IgD-negative memory B cell (primary cell): ENCODE data around the gene FSHR. TPM values are rescaled to one million over a fixed set of nuclear protein-coding genes. Genes with fewer than 3 reads are reported as not detected.
A peak's percentile ranks its signal among the peaks of the same experiment; 100 is the strongest.

ENCODE experiments used
- H3K27ac Mint-ChIP-seq, 3 donors: one replicate each; pipeline ENCODE4 v1.8.0; 2020 to 2022; ENCODE audit warnings: mild to moderate bottlenecking in 3 of 3, mixed read lengths in 3 of 3, moderate library complexity in 1 of 3
- H3K27me3 Mint-ChIP-seq: one replicate; pipeline ENCODE4 v1.8.0; 2021; ENCODE audit warnings: mixed read lengths
- H3K36me3 Mint-ChIP-seq: one replicate; pipeline ENCODE4 v1.8.0; 2020; ENCODE audit warnings: mild to moderate bottlenecking, mixed read lengths
- H3K4me1 Mint-ChIP-seq, 3 donors: one replicate each; pipeline ENCODE4 v1.8.0; 2020 to 2022; ENCODE audit warnings: mixed read lengths in 3 of 3, mild to moderate bottlenecking in 1 of 3
- H3K4me3 Mint-ChIP-seq, 4 donors: one replicate each; pipeline ENCODE4 v1.8.0; 2020 to 2022; ENCODE audit warnings: mild to moderate bottlenecking in 4 of 4, mixed read lengths in 4 of 4, moderate library complexity in 3 of 4
- H3K9me3 Mint-ChIP-seq, 3 donors: one replicate each; pipeline ENCODE4 v1.8.0; 2020 to 2021; ENCODE audit warnings: mixed read lengths in 3 of 3, mild to moderate bottlenecking in 1 of 3
- polyA plus RNA-seq: library from polyadenylated mRNA; unstranded; fragments of 300-500 nt; fragmentation: Illumina TruSeq; gene quantifications from one replicate; pipeline ENCODE4 v1.2.3, GENCODE V29; 2021

The FSHR gene
- polyA plus RNA-seq, 1 donor from 2014 or later, result not detected

DNA sequence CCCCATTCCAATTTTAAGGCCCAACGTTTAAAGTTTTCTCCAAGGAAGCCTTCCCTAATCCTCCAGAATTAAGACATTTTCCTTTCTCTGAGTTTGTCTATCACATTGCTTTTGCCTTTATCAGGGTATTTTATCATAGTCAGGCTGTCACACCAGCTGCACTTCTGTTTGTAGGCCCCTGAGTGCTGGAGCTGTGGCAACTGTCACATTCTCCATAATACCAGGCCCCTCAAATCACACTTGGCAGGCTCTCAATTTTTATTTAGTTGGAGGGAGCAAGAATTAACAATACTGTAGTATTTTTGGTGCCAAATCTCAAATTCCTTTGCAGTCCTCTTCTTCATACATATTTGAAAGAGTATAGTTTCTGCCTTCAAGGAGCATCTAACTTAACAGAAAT, 122.2 kb downstream of the FSHR start:
- Mint-ChIP-seq H3K9me3 (peaks cover 0 to 2% (median 0%) of the 10 kb centered on the region in 3 donors), H3K27me3 (no peaks in the 10 kb centered on the region), H3K36me3 (no peaks in the 10 kb centered on the region), H3K27ac (no peak overlapping the region), H3K4me1 (no peaks in the 10 kb centered on the region), H3K4me3 (no peak overlapping the region)

DNA sequence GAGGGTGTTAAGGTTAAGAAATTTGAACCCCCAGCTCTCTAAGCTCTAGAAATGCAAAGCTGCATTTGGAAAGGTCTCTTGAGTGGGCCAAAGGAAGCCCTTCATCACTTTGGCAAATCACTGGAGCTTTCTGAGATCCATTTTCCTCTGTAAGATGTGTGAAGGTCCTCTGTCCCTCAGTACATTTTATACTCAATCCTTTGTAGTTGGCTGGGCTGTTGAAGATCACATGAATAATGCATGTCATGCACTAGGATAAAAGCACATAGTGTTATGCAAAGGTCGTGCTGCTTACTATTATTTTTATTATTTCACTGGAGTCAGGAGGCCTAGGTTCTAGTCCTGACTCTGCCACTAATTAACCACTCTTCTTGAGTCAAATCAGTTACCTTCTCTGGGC, 124.9 kb downstream of the FSHR start:
- Mint-ChIP-seq H3K36me3 (no peaks in the 10 kb centered on the region), H3K9me3 (peaks cover 0 to 2% (median 0%) of the 10 kb centered on the region in 3 donors), H3K4me3 (no peak overlapping the region), H3K27ac (no peak overlapping the region), H3K27me3 (no peaks in the 10 kb centered on the region), H3K4me1 (no peaks in the 10 kb centered on the region)

DNA sequence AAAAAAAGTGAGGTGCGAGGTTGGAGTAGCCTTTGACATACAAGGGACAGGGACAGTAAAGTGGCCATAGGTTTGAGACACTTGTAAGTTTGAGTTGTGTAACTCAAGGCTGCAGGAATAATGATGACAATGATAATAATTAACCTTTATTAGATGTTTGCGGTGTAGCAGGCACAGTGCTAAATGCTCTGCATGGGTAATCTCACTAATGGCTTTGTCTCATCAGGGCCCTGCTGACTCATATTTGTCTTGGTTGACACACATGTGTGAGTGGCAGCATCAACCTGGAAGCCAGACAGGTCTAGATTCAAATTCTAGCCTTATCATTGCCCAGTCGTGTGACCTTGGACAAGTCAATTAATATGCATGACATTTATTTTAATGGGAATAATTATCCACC, 126.2 kb downstream of the FSHR start:
- Mint-ChIP-seq H3K36me3 (no peaks in the 10 kb centered on the region), H3K9me3 (peaks cover 0 to 2% (median 0%) of the 10 kb centered on the region in 3 donors), H3K4me1 (no peaks in the 10 kb centered on the region), H3K27ac (no peak overlapping the region), H3K4me3 (no peak overlapping the region), H3K27me3 (peaks cover under 1% of the 10 kb centered on the region)

DNA sequence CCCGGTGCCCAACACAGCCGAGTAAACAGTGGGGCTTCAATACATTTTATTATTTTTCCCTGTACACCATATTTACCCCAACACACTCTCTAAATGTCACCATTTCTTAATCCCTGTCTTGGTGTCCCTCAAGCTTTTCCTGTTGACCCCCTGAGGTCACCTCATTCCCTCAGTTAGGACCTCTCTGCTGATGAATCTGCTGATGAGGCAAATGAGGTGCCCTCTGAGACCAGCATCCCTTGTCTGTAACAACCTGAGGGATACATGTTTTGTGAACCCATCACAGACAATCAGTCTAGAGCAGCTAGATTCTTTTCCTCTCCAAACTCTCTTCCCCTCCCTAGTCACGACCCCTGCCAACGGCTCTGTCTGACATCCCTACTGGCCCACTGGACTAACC, 127.6 kb downstream of the FSHR start:
- no peak overlapping the region for H3K27ac Mint-ChIP-seq
- H3K4me3 Mint-ChIP-seq, result no peak overlapping the region
- peaks cover 0 to 2% (median 0%) of the 10 kb centered on the region in 3 donors for H3K9me3 Mint-ChIP-seq
- no peaks in the 10 kb centered on the region for H3K4me1 Mint-ChIP-seq
- H3K27me3 Mint-ChIP-seq, result peaks cover 1% of the 10 kb centered on the region
- no peaks in the 10 kb centered on the region for H3K36me3 Mint-ChIP-seq

DNA sequence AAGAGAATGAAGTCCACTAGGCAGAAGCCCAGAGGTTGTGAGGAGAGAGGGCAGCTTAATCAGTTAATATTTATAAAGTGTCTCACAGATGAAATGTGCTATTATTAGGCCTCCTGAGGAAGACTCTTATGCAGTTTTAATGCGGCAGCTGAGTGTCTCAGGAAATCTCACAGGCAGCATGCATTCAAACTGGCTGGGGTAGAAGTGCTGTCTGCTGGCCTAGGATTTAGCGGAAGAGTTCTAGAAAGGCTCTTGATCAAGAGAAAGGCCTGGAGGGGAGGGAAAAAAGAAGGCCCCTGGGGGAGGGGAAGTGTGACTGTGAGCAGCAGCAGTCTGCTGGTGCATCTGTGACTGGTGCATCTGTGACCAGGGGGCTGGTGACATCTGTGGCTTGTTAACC, 133.0 kb downstream of the FSHR start:
- peaks cover 1% of the 10 kb centered on the region for H3K27me3 Mint-ChIP-seq
- no peak overlapping the region for H3K27ac Mint-ChIP-seq
- no peak overlapping the region for H3K4me3 Mint-ChIP-seq
- peaks cover 0 to 1% (median 0%) of the 10 kb centered on the region in 3 donors for H3K4me1 Mint-ChIP-seq
- H3K9me3 Mint-ChIP-seq, result no peaks in the 10 kb centered on the region
- no peaks in the 10 kb centered on the region for H3K36me3 Mint-ChIP-seq

DNA sequence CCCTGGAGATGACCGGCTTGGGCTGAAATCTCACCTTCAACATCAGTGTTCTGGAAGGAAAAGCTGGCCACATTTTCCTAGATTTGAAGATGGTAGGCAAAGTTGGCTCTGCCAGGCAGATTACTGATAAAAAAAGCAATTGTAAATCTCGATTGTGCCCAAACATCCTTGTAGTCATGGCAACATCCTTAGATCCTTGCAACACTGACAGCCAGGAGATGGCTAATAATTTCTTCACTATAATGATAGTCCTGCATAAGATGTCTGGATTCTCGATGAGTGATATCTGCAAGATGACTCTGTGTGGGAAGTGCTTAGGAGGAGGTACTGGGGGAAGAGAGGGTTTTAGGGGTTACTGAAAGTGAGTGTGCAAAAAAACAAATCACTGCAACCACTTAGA, 149.1 kb downstream of the FSHR start:
- H3K4me3 Mint-ChIP-seq, result no peak overlapping the region
- no peaks in the 10 kb centered on the region for H3K36me3 Mint-ChIP-seq
- H3K27me3 Mint-ChIP-seq, result no peaks in the 10 kb centered on the region
- peaks cover 5 to 31% (median 10%) of the 10 kb centered on the region in 3 donors for H3K4me1 Mint-ChIP-seq
- H3K9me3 Mint-ChIP-seq, result peaks cover 0 to 7% (median 1%) of the 10 kb centered on the region in 3 donors
- H3K27ac Mint-ChIP-seq, result no peak overlapping the region

DNA sequence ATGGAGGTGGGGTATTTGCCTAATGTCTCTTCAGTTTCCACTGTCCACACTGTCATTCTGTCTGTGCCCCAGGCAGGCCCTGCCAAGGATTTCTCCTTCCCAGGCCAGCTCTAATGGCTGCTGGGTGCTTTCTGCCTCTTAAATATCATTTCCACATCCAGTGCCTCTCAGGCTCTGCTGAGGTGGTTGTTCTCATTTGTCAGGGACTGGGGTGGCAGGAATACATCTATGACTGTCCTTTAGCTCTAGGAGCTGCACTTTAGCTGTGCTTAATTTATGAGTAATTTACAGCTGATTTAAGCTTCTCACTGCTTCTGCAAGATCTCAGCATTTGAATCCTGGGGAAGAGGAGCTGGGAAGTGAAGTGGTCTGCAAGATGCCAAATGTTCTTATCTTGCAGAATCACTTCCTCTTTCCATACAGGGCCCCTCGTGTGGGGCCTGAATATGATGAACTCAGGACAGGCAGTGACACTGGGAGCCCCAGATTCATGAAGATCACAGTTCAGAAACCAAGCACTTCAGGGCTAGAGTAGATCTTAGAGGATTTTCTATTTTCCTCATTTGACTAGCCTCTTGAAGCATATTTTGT, 150.2 kb downstream of the FSHR start:
- Mint-ChIP-seq H3K4me3 (peak overlapping the region in 2 of 4 donors; percentile 37 to 50), H3K27ac (peak overlapping the region in 1 of 3 donors; percentile 53), H3K9me3 (peaks cover 0 to 7% (median 1%) of the 10 kb centered on the region in 3 donors), H3K4me1 (peaks cover 5 to 31% (median 10%) of the 10 kb centered on the region in 3 donors), H3K36me3 (no peaks in the 10 kb centered on the region), H3K27me3 (no peaks in the 10 kb centered on the region)

DNA sequence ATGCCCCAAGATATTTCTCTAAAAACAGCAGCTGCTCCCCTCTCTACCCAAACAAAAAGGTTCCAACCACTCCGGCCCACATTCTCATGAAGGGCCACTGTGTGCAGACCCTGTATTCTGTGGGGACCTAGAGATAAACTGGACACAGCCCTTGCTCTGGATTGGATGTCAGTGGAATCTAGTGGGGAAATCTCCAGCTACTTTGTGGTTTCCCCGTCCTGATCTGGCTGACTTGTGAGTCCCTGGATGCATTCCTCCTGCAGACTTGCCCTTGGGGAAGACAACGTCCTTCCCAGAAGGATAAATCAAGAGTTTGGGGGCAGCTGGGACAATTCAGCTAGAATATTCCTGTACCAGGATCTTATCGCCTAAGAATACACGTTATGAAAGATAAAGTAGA, 151.1 kb downstream of the FSHR start:
- no peaks in the 10 kb centered on the region for H3K36me3 Mint-ChIP-seq

DNA sequence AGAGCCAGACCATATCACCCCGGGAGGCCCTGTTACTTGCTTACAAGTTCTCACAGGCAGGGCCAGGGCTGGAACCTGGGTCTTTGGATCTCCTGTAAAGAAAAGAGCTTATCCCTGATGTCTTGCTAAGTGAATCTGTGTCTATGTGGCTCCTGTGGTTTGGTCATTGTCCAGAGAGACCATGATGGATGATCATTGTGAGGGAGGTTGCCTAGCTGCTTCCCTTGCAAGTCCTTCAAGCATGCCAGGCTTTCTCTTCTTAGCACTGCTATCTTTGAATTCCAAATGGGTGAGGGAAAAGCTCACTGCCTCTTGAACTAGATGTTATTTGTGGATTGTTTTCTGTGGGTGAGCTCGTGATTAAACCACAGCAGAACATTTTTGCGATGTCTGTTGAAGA, 151.6 kb downstream of the FSHR start:
- Mint-ChIP-seq H3K9me3 (peaks cover 0 to 7% (median 1%) of the 10 kb centered on the region in 3 donors), H3K36me3 (no peaks in the 10 kb centered on the region), H3K4me3 (no peak overlapping the region), H3K27ac (no peak overlapping the region), H3K27me3 (no peaks in the 10 kb centered on the region), H3K4me1 (peaks cover 5 to 31% (median 10%) of the 10 kb centered on the region in 3 donors)

More for the DNA sequence above, 151.1 kb downstream of the FSHR start:
- Mint-ChIP-seq H3K27me3 (no peaks in the 10 kb centered on the region), H3K27ac (no peak overlapping the region), H3K4me3 (no peak overlapping the region), H3K9me3 (peaks cover 0 to 7% (median 1%) of the 10 kb centered on the region in 3 donors), H3K4me1 (peaks cover 5 to 31% (median 10%) of the 10 kb centered on the region in 3 donors)

DNA sequence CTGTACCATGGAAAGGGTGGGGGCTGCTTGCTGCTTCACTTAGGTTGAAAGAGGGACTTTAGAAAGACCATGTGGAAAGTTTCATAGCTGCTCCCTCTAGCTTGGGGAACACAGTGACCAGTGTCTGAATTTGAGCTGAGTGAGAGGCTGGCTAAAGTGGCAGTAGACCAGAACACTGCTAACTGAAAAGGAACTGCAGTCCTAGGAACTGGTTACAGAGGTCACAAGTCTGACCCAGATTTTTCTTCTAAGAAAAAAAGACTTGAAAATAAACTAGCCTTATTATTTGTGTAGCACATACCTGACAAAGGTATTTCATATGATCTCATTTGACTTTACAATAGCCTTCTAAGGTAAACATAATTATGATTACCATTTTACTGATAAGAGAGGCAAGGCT, 153.6 kb downstream of the FSHR start:
- Mint-ChIP-seq H3K27me3 (no peaks in the 10 kb centered on the region), H3K27ac (no peak overlapping the region), H3K36me3 (no peaks in the 10 kb centered on the region), H3K4me1 (peaks cover 5 to 25% (median 10%) of the 10 kb centered on the region in 3 donors), H3K9me3 (no peaks in the 10 kb centered on the region), H3K4me3 (no peak overlapping the region)

DNA sequence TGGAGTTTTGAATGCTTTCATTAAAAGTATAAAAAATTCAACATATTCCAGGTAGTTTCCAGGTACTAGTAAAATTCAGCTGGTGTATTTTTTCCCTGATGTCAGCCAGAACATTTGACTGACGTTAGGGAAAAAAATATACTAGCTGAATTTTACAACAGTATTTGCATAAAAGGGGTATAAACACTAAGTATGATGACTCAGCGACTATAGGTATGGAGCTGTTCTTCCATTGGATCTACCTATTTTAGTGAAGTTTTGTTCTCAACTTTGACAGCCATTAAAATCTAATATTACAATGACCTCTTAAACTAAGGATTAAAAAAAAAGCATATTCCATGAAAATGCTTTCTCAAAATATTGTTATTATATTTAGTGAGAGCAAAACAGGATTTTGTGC, 155.9 kb downstream of the FSHR start:
- Mint-ChIP-seq H3K27me3 (no peaks in the 10 kb centered on the region), H3K9me3 (no peaks in the 10 kb centered on the region), H3K27ac (no peak overlapping the region), H3K36me3 (no peaks in the 10 kb centered on the region), H3K4me1 (peaks cover 0 to 23% (median 11%) of the 10 kb centered on the region in 3 donors), H3K4me3 (no peak overlapping the region)

DNA sequence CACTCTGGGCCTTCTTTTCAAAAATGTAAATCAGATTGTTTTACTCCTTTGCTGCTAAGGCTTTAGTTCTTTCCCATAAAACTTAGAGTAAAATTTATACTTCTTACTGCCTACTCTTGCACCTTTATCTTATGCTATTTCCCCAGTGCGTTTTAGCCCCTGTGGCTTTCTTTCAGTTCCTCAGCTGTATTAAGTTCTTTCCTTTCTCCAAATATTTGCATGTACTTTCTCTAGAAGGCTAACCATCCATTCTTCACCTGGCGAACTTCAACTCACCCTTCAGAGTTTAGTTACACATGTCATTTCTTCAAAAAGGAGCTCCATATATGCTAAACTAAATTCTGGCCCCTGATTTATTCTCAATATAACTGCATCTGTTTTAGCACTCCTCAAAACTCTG, 160.7 kb downstream of the FSHR start:
- Mint-ChIP-seq H3K36me3 (no peaks in the 10 kb centered on the region), H3K27me3 (peaks cover 3% of the 10 kb centered on the region), H3K9me3 (no peaks in the 10 kb centered on the region), H3K4me3 (peak overlapping the region in 2 of 4 donors; percentile 14 to 27), H3K4me1 (peaks cover 4 to 42% (median 14%) of the 10 kb centered on the region in 3 donors), H3K27ac (peak overlapping the region in 2 of 3 donors; percentile 4 to 46)

DNA sequence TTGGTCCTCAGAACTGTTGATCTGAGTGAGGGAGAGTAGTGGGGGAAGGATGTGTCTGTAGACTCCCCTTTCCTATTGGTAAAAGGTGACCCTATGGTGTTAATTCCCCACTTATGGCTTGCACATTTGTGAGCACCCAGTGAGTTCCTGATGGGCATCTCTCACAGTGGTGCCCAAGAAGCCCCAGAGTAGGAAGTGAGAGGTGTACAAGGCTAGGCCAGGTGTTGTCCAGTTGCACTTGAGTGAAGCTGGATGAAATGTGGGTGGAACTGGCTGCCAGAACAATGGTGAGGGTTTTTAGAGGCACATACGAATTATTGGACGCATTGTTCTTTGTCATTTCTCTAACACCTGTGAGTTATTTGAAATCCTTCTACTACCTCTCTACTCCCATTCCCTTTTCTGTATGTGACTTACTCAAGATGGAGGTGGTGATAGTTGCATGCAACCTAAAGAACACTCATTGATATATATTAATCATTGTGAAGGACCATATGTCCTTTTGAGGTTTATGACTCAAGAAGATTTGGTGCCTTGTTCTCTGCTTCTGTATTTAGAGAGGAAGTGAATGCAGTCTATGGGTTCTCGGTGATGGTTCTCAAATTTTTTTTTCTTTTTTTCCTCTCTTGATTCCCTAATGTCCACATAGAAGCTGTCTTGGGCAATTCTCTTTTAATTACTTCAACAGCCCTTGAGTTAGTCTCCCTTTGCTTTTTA, 162.7 kb downstream of the FSHR start:
- H3K27me3 Mint-ChIP-seq, result peaks cover 3% of the 10 kb centered on the region
- H3K27ac Mint-ChIP-seq, result peak overlapping the region in 1 of 3 donors; percentile 46
- H3K36me3 Mint-ChIP-seq, result no peaks in the 10 kb centered on the region
- no peaks in the 10 kb centered on the region for H3K9me3 Mint-ChIP-seq
- peaks cover 4 to 45% (median 14%) of the 10 kb centered on the region in 3 donors for H3K4me1 Mint-ChIP-seq
- H3K4me3 Mint-ChIP-seq, result peak overlapping the region in 1 of 4 donors; percentile 17

DNA sequence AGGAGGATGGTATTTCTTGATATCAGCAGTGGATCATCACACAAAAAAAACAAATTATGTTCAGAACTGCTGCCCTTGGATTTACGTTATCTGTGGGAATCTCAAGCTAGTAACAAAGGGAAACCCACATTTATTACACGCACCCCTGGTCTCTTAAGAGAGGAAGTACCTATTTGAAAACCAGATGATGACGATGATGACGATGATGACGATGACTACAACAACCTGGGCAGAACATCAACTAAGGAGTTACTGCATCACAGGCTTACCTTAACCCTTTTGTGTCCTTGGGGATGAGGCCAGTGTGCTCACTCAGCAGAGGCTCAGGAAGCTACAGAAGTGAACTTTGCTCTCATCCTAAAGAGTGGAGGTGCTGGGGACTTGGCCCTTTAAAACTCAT, 169.4 kb downstream of the FSHR start:
- Mint-ChIP-seq H3K27ac (peak overlapping the region in 2 of 3 donors; percentile 19 to 95), H3K27me3 (peaks cover 3% of the 10 kb centered on the region), H3K4me1 (peaks cover 0 to 16% (median 2%) of the 10 kb centered on the region in 3 donors), H3K9me3 (peaks cover 0 to 5% (median 0%) of the 10 kb centered on the region in 3 donors), H3K36me3 (no peaks in the 10 kb centered on the region), H3K4me3 (peak overlapping the region in 1 of 4 donors; percentile 71)

DNA sequence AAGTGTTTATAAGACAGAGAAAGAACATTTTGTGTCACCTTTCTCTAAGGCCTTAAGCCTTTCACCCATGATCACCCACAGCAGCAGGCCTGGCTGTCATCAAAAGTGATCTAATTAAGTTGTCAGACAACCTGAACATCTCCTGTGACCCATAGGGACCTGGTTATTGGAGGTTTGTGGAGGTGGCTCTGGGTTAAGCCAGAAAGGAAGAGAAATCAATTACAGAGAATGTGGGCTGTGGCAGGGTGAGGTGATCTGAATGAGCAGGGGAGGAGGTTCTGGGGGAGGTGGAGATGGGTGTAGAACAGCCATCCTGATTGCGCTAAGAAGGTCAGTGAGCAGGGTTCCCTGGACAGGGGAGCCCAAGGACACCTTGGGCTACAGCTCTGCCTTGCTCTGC, 170.8 kb downstream of the FSHR start:
- Mint-ChIP-seq H3K36me3 (no peaks in the 10 kb centered on the region), H3K27ac (no peak overlapping the region), H3K9me3 (peaks cover 0 to 5% (median 0%) of the 10 kb centered on the region in 3 donors), H3K27me3 (no peaks in the 10 kb centered on the region), H3K4me1 (peaks cover 0 to 14% (median 2%) of the 10 kb centered on the region in 3 donors), H3K4me3 (no peak overlapping the region)
